ENCODE measurements around the gene PFDN4.
"Not testable (repeated sequence)": the region's sequence is repeated elsewhere in the genome, so short reads cannot be mapped to it uniquely, and the experiment has no call there.

The PFDN4 gene

DNA sequence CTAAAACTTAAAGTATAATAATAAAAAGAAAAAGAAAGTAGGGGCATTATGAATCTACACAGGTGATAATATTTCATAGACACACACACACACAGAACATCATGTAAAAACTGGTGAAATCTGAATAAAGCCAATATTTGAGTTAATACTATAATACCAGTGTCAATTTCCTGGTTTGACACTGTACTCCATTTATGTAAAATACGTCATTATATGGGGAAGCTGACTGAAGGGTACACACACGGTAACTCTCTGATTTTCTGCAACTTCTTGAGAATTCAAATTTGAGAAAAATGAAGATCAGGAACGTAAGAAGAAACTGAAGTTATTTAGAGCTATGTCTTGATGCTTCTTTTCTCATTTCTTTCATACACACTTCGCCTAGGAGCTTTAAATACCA is 36.2 kb downstream of the PFDN4 start:
- no peak overlapping the region for H3K27ac ChIP-seq (ENCODE audit: low read depth, low read length)
- no peak overlapping the region for H3K4me3 ChIP-seq (ENCODE audit: low read depth in 1 of 2, low read length in 2 of 2)
- no peaks in the 10 kb centered on the region for H3K27me3 ChIP-seq (ENCODE audit: control insufficient read depth in 1 of 2, insufficient read depth in 2 of 2, low read length in 2 of 2)
- H3K4me1 ChIP-seq (ENCODE audit: control insufficient read depth in 1 of 2, insufficient read depth in 2 of 2, low read length in 2 of 2), result no peaks in the 10 kb centered on the region
- no peaks in the 10 kb centered on the region for H3K36me3 ChIP-seq (ENCODE audit: control insufficient read depth in 1 of 2, insufficient read depth in 2 of 2, low read length in 2 of 2)
- no peak overlapping the region for H3K9ac ChIP-seq (ENCODE audit: low read depth in 1 of 2, low read length in 2 of 2)
- no peaks in the 10 kb centered on the region for H3K9me3 ChIP-seq (ENCODE audit: control insufficient read depth in 1 of 2, low read length in 2 of 2)

DNA sequence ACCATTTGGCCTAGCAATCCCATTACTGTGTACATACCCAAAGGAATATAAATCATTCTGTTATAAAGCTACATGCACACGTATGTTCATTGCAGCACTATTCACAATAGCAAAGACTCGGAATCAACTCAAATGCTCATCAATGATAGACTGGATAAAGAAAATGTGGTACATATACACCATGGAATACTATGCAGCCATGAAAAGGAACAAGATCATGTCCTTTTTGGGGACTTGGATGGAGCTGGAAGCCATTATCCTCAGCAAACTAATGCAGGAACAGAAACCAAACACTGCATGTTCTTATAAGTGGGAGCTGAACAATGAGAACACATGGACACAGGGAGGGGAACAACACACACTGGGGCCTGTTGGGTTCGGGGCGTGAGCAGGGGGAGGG is 40.8 kb downstream of the PFDN4 start:
- H3K9ac ChIP-seq (ENCODE audit: low read depth in 1 of 2, low read length in 2 of 2), result not testable (repeated sequence)

DNA sequence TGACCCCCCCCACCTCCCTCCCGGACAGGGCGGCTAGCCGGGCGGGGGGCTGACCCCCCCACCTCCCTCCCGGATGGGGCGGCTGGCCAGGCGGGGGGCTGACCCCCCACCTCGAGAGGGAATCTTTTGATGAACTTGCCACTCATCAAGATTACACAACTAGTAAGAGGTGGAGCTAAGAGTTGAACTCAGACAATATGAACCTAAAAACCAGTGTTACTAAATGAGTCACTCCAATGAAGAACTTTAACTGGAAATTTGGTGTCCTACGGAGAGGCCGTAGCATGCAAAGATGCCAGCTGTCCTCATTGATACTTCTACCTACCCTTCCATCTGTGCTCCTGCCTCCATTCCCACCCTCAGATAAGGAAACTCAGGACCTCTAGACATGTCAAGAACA is 42.8 kb downstream of the PFDN4 start:
- no peak overlapping the region for H3K9ac ChIP-seq (ENCODE audit: low read depth in 1 of 2, low read length in 2 of 2)
- no peak overlapping the region for H3K27ac ChIP-seq (ENCODE audit: low read depth, low read length)
- no peaks in the 10 kb centered on the region for H3K9me3 ChIP-seq (ENCODE audit: control insufficient read depth in 1 of 2, low read length in 2 of 2)
- H3K27me3 ChIP-seq (ENCODE audit: control insufficient read depth in 1 of 2, insufficient read depth in 2 of 2, low read length in 2 of 2), result no peaks in the 10 kb centered on the region
- H3K4me1 ChIP-seq (ENCODE audit: control insufficient read depth in 1 of 2, insufficient read depth in 2 of 2, low read length in 2 of 2), result no peaks in the 10 kb centered on the region
- H3K4me3 ChIP-seq (ENCODE audit: low read depth in 1 of 2, low read length in 2 of 2), result no peak overlapping the region
- H3K36me3 ChIP-seq (ENCODE audit: control insufficient read depth in 1 of 2, insufficient read depth in 2 of 2, low read length in 2 of 2), result no peaks in the 10 kb centered on the region

More for the DNA sequence above, 40.8 kb downstream of the PFDN4 start:
- not testable (repeated sequence) for H3K4me1 ChIP-seq (ENCODE audit: control insufficient read depth in 1 of 2, insufficient read depth in 2 of 2, low read length in 2 of 2); H3K27ac ChIP-seq (ENCODE audit: low read depth, low read length); H3K4me3 ChIP-seq (ENCODE audit: low read depth in 1 of 2, low read length in 2 of 2); H3K36me3 ChIP-seq (ENCODE audit: control insufficient read depth in 1 of 2, insufficient read depth in 2 of 2, low read length in 2 of 2); H3K9me3 ChIP-seq (ENCODE audit: control insufficient read depth in 1 of 2, low read length in 2 of 2); H3K27me3 ChIP-seq (ENCODE audit: control insufficient read depth in 1 of 2, insufficient read depth in 2 of 2, low read length in 2 of 2)

DNA sequence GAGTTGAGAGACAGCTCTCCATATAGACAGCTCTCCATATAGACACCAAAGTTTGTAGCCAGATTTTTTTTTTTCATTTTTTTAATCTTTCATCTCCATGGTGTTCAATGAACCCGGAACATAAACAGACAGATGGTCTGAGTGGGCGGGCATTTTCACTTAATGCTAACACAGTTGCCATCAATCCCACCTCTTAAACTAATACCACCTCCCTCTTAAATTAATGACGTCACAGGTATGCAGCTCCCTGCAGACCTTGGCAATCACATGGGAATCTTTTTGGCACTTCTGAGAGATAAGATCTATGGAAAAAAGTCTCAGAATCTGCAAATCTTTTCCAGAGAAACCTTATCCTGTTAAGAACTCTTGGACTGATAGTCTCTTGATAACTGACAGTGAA is 43.2 kb downstream of the PFDN4 start:
- no peaks in the 10 kb centered on the region for H3K27me3 ChIP-seq (ENCODE audit: control insufficient read depth in 1 of 2, insufficient read depth in 2 of 2, low read length in 2 of 2)
- no peak overlapping the region for H3K4me3 ChIP-seq (ENCODE audit: low read depth in 1 of 2, low read length in 2 of 2)

DNA sequence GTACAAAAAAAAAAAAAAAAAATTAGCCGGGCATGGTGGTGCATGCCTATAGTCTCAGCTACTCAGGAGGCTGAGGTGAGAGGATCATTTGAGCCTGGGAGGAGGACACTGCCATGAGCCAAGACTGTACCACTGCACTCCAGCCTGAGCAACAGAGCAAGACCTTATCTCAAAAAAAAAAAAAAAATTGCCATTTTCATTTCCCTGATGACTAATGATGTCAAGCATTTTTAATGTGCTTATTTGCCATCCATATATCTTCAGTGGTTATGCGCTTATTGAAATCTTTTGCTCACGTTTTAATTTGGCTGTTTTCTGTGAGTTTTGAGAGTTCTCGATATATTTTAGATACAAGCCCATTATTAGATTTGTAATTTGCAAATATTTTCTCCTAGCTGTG is 46.7 kb downstream of the PFDN4 start:
- Histone ChIP-seq H3K27me3 (ENCODE audit: control insufficient read depth in 1 of 2, insufficient read depth in 2 of 2, low read length in 2 of 2) (no peaks in the 10 kb centered on the region), H3K9ac (ENCODE audit: low read depth in 1 of 2, low read length in 2 of 2) (no peak overlapping the region), H3K4me3 (ENCODE audit: low read depth in 1 of 2, low read length in 2 of 2) (no peak overlapping the region), H3K36me3 (ENCODE audit: control insufficient read depth in 1 of 2, insufficient read depth in 2 of 2, low read length in 2 of 2) (no peaks in the 10 kb centered on the region), H3K27ac (ENCODE audit: low read depth, low read length) (no peak overlapping the region), H3K4me1 (ENCODE audit: control insufficient read depth in 1 of 2, insufficient read depth in 2 of 2, low read length in 2 of 2) (no peaks in the 10 kb centered on the region), H3K9me3 (ENCODE audit: control insufficient read depth in 1 of 2, low read length in 2 of 2) (no peaks in the 10 kb centered on the region)

More for the DNA sequence above, 43.2 kb downstream of the PFDN4 start:
- no peak overlapping the region for H3K27ac ChIP-seq (ENCODE audit: low read depth, low read length)
- no peak overlapping the region for H3K9ac ChIP-seq (ENCODE audit: low read depth in 1 of 2, low read length in 2 of 2)
- H3K4me1 ChIP-seq (ENCODE audit: control insufficient read depth in 1 of 2, insufficient read depth in 2 of 2, low read length in 2 of 2), result no peaks in the 10 kb centered on the region
- H3K36me3 ChIP-seq (ENCODE audit: control insufficient read depth in 1 of 2, insufficient read depth in 2 of 2, low read length in 2 of 2), result no peaks in the 10 kb centered on the region
- no peaks in the 10 kb centered on the region for H3K9me3 ChIP-seq (ENCODE audit: control insufficient read depth in 1 of 2, low read length in 2 of 2)

DNA sequence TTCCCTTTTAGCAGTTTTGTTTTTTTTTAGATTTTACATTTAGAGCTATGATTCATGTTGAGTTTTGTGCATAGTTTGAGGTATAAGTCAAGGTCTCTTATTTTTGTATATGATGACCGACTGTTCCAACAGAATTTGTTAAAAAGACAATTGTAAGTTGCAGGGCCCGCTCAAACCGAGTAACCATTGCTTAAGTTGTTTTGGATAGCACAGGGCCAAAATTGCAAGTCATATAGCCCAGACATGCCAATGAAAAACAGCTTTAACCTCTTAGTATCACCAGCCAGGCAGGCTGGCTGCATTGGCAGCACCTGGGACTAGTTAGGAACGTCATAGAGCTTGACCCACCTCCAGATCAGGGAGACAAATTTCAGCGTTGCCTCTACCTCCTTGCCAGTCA is 47.3 kb downstream of the PFDN4 start:
- no peak overlapping the region for H3K4me3 ChIP-seq (ENCODE audit: low read depth in 1 of 2, low read length in 2 of 2)
- no peaks in the 10 kb centered on the region for H3K27me3 ChIP-seq (ENCODE audit: control insufficient read depth in 1 of 2, insufficient read depth in 2 of 2, low read length in 2 of 2)
- no peaks in the 10 kb centered on the region for H3K36me3 ChIP-seq (ENCODE audit: control insufficient read depth in 1 of 2, insufficient read depth in 2 of 2, low read length in 2 of 2)
- H3K27ac ChIP-seq (ENCODE audit: low read depth, low read length), result no peak overlapping the region
- no peak overlapping the region for H3K9ac ChIP-seq (ENCODE audit: low read depth in 1 of 2, low read length in 2 of 2)
- no peaks in the 10 kb centered on the region for H3K4me1 ChIP-seq (ENCODE audit: control insufficient read depth in 1 of 2, insufficient read depth in 2 of 2, low read length in 2 of 2)
- H3K9me3 ChIP-seq (ENCODE audit: control insufficient read depth in 1 of 2, low read length in 2 of 2), result no peaks in the 10 kb centered on the region

DNA sequence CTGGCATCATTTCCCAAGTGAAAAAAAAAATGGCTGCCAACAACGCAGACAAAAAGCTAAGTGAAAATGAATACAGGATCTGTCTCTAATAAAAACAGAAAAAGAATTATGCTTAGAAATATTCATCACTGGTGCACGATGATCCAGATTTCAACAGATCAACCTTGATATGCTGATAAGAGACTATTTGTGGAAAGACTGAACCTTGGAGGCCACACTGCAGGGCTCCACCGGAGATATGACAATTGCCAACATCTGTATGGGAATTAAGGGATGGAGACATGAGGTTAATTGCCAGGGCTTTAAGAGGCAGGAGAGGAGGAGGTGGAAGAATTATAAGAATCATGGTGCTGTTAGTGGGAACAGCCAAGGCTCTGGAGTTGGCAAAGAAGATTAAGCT is 48.3 kb downstream of the PFDN4 start:
- no peak overlapping the region for H3K9ac ChIP-seq (ENCODE audit: low read depth in 1 of 2, low read length in 2 of 2)
- H3K27me3 ChIP-seq (ENCODE audit: control insufficient read depth in 1 of 2, insufficient read depth in 2 of 2, low read length in 2 of 2), result no peaks in the 10 kb centered on the region
- H3K4me1 ChIP-seq (ENCODE audit: control insufficient read depth in 1 of 2, insufficient read depth in 2 of 2, low read length in 2 of 2), result no peaks in the 10 kb centered on the region
- H3K4me3 ChIP-seq (ENCODE audit: low read depth in 1 of 2, low read length in 2 of 2), result no peak overlapping the region
- no peaks in the 10 kb centered on the region for H3K36me3 ChIP-seq (ENCODE audit: control insufficient read depth in 1 of 2, insufficient read depth in 2 of 2, low read length in 2 of 2)
- H3K9me3 ChIP-seq (ENCODE audit: control insufficient read depth in 1 of 2, low read length in 2 of 2), result no peaks in the 10 kb centered on the region
- no peak overlapping the region for H3K27ac ChIP-seq (ENCODE audit: low read depth, low read length)

DNA sequence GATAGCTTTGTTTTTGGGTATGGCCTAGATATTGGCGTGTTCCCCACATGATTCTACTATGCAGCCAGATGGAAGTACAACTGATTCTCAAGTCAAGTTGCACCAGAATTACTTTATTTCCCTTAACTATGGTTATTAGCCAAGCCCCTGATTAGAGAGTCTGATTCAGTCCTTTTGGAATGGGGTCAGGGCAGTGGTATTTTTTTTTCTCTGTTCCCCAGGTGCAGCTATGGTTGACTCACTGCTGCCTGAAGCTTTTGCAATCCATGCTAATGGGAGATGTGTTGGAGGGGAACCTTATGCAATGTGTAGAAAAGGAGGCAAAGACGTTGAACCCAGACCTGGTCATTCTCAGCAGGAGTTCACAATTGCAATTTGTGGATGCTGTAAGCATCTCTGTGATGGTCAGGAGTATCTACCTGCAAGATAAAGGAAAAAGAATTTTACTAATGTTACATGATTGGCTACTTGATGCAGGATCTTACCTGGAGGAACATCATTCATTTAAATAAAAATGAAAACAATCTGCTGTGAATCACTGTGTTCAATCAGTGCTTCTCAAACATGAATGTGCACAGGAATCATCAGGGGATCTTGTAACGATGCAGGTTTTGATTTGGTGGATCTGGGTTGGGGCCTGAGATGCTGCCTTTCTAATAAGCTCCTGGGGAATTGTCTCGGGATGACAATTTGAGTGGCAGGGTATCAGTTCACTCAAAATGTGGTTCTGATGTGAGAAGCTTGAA is 49.4 kb downstream of the PFDN4 start:
- no peaks in the 10 kb centered on the region for H3K27me3 ChIP-seq (ENCODE audit: control insufficient read depth in 1 of 2, insufficient read depth in 2 of 2, low read length in 2 of 2)
- H3K36me3 ChIP-seq (ENCODE audit: control insufficient read depth in 1 of 2, insufficient read depth in 2 of 2, low read length in 2 of 2), result no peaks in the 10 kb centered on the region
- H3K9me3 ChIP-seq (ENCODE audit: control insufficient read depth in 1 of 2, low read length in 2 of 2), result no peaks in the 10 kb centered on the region
- H3K9ac ChIP-seq (ENCODE audit: low read depth in 1 of 2, low read length in 2 of 2), result no peak overlapping the region
- no peaks in the 10 kb centered on the region for H3K4me1 ChIP-seq (ENCODE audit: control insufficient read depth in 1 of 2, insufficient read depth in 2 of 2, low read length in 2 of 2)
- H3K4me3 ChIP-seq (ENCODE audit: low read depth in 1 of 2, low read length in 2 of 2), result no peak overlapping the region
- no peak overlapping the region for H3K27ac ChIP-seq (ENCODE audit: low read depth, low read length)

DNA sequence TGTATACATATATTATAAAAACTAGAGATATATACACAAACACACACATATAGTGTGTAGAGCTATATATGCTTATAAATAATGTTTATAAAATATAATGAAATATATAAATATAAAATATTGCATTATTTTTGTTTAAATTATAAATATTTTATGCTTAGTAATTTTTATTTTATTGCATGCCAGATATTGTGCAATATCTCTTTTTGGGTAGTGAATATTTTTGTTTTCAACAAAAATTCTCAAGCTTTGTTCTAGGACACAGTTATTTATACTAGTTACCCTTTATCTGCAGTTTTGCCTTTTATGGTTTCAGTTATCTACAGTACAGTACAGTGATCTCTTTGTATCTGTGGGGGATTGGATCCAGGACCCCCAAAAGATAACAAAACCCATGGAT is 52.2 kb downstream of the PFDN4 start:
- no peaks in the 10 kb centered on the region for H3K27me3 ChIP-seq (ENCODE audit: control insufficient read depth in 1 of 2, insufficient read depth in 2 of 2, low read length in 2 of 2)
- no peak overlapping the region for H3K27ac ChIP-seq (ENCODE audit: low read depth, low read length)
- no peak overlapping the region for H3K9ac ChIP-seq (ENCODE audit: low read depth in 1 of 2, low read length in 2 of 2)
- H3K9me3 ChIP-seq (ENCODE audit: control insufficient read depth in 1 of 2, low read length in 2 of 2), result no peaks in the 10 kb centered on the region
- no peaks in the 10 kb centered on the region for H3K4me1 ChIP-seq (ENCODE audit: control insufficient read depth in 1 of 2, insufficient read depth in 2 of 2, low read length in 2 of 2)
- no peaks in the 10 kb centered on the region for H3K36me3 ChIP-seq (ENCODE audit: control insufficient read depth in 1 of 2, insufficient read depth in 2 of 2, low read length in 2 of 2)
- H3K4me3 ChIP-seq (ENCODE audit: low read depth in 1 of 2, low read length in 2 of 2), result no peak overlapping the region

DNA sequence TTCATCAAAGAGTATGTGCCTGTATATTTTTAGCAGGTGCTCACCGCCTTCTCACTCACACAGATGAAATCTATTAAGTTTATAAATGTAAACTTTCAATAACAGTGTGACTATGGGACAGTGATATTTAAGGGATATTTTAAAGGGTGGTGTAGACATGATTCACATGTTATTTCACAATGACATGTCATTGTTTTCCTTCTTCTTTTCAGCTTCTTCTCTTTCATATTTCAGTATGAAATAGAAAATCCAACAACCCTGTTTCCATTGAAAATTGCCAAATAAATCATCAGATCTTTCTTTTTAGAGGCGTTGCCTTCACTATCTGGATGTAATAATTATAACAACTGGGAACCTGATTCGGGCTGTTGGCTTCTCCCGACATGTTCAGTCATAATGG is 54.8 kb downstream of the PFDN4 start:
- no peaks in the 10 kb centered on the region for H3K9me3 ChIP-seq (ENCODE audit: control insufficient read depth in 1 of 2, low read length in 2 of 2)
- no peaks in the 10 kb centered on the region for H3K4me1 ChIP-seq (ENCODE audit: control insufficient read depth in 1 of 2, insufficient read depth in 2 of 2, low read length in 2 of 2)
- H3K9ac ChIP-seq (ENCODE audit: low read depth in 1 of 2, low read length in 2 of 2), result no peak overlapping the region
- H3K27me3 ChIP-seq (ENCODE audit: control insufficient read depth in 1 of 2, insufficient read depth in 2 of 2, low read length in 2 of 2), result no peaks in the 10 kb centered on the region
- H3K4me3 ChIP-seq (ENCODE audit: low read depth in 1 of 2, low read length in 2 of 2), result no peak overlapping the region
- H3K27ac ChIP-seq (ENCODE audit: low read depth, low read length), result no peak overlapping the region
- no peaks in the 10 kb centered on the region for H3K36me3 ChIP-seq (ENCODE audit: control insufficient read depth in 1 of 2, insufficient read depth in 2 of 2, low read length in 2 of 2)
